Activated CD4-positive, alpha-beta T cell treated with anti-CD3 and anti-CD28 coated beads, Interleukin-2, amount 50 U/mL, for 1 hour (primary cell): ENCODE measurements around the gene ARHGEF7.
"Not testable (repeated sequence)": the region's sequence is repeated elsewhere in the genome, so short reads cannot be mapped to it uniquely, and the experiment has no call there.

Experiments used
- DNase-seq: peaks from one replicate; pipeline ENCODE4 v3.0.0-alpha.2; 2020

The ARHGEF7 gene

DNA sequence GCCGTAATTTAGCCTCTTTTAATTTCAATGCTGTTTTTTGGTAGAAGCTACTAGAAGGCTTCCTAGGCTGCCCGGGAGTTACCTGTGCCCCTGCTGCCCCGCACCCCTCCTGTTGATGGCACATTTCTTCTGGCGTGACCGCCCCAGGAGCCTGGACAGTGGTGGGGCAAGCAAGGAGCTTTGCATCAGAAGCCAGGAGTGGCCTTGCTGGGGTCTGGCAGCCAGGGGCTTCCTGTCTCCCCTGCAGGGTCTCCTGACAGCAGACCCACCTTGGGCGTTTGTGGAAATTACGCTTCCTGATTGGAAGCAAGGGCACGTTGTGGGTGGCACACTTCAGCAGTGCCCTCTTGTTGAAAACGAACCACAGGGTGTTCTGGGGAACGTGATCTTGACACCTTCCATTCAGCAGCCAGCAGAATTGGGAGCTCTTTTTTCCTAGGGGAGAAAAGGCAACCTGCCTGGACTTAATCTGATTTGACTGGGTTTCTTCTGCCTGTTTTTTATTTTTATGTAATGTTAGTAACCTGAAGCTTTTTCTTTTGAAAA, 115.3 kb downstream of the ARHGEF7 start:
- DNase-seq: no peak

DNA sequence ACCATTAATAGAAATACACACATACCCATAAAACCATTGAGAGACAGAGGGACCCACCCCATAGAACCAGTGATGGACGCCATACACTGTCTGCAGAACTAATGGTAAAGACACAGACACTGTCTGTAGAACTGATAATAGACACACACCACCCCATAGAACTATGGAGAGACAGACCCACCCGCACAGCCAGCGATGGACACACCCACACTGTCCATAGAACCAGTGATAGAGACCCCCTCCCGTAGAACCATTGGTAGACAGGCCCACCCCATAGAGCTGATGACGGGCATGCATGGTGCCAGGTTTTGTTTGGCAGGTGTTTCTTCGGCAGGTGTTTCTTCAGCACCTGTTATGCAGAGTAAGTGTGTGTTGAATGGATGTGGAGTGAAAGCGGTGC, 117.1 kb downstream of the ARHGEF7 start:
- DNase-seq: no peak

DNA sequence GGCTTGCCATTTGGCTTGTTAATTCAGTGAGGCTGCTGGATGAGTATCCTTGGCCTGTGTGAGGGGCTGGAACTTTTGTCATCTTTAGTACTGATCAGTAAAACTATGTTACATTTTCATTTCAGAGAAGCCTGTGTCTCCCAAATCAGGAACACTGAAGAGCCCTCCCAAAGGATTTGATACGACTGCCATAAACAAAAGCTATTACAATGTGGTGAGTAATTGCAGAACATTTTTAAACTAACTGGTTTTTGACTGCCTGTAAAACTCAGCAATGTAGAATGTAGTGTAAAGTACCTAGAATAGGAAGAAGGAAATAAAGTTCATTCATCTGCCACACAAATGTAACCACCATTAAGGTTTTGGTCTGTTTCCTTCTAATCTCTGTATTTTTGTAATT, 118.0 kb downstream of the ARHGEF7 start:
- no peak for DNase-seq

DNA sequence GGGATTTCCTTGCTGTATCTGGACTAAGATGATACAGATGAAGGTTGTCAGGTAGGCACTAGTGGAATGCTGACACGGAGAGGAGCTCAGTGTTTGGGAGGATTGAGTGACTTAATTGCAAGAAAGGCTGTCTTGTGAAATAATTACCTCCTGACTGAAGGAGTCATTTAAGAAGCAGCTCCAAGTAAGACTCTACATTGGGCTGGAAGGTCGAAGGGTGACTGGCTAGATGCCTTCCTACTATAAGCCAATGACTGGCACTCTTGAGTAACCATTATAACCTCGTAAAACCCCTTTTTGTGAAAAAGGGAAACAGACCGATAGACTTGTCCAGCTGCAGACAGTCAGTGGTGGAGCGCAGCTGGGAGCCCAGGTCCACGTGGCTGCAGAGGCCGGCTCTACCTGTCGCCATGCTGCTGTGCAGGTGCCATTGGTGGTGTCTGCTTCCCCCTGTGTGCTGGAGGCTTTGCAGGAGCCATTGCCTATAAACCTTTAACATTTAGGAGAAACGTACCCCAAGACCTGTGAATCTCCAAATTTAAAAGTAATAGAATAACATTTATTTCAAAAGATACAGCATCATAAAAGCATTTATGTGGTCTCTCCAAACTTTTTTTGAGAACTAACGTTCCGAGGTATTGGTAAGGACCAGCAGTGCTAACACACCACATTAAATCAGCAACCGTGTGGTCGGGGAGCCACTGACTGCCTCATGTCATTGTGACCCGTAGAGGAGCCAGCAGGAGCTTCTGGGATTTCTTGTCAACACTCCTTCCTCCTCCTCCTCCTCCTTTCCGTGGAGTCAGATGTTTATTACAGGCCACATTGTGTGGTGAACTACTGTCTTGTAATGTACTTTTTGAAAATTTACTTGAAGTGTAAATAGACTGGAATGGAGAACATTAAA, 124.9 kb downstream of the ARHGEF7 start:
- DNase-seq: no peak

DNA sequence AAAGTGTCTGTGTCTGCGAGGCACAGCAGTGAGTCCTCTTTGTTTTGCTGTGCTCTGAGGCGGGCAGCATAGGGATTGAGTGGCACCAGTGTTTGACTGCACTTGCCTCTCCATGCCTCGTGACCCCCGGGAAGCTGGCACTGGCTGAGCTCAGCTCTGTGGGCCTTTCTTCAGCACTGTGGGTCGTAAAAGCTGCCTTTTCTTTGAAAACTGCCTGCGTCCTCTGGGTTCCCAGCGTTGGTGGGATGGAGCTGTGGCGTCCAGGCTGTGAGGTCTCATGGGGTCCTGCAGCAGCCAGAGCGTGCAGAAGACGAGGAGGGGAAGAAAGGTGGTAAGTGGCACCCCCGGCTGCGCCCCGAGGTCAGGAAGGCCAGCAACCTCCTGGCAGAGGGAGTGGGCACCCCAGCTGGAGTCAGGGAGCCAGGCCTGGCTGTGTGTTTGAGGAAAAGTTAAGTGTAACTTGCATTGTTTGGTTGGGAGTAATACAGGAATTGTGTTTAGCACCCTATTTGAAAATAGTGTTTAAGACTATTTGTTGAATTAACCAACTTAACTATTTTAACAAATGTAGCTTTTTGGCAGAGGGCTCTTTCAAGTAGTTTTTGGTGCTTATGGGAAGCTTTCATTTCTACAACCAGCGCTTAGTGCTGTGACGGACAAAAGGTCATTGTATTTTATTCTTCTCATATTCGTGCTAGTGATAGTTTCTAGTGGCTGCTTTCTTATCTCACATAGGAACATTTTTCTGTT, 126.1 kb downstream of the ARHGEF7 start:
- DNase-seq: no peak

DNA sequence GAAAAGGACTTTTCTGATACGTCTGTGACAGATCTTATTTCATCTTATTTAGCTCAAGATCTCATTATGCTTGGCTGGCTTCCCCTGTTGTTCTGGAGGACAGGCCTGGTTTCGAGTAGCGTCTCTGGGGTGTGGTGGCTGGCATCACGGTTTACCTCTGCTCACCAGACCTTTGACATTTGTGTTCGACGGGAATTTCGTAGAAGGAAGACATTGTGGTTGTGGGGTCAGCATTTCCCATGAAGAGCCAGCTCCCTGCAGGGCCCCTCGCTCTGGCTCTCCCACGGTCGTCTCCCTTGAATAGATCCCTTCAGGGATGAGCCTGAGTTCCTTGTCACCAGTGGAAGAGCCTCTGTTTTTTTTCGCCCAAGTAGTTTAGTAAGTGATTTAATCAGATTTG, 126.8 kb downstream of the ARHGEF7 start:
- DNase-seq: no peak

DNA sequence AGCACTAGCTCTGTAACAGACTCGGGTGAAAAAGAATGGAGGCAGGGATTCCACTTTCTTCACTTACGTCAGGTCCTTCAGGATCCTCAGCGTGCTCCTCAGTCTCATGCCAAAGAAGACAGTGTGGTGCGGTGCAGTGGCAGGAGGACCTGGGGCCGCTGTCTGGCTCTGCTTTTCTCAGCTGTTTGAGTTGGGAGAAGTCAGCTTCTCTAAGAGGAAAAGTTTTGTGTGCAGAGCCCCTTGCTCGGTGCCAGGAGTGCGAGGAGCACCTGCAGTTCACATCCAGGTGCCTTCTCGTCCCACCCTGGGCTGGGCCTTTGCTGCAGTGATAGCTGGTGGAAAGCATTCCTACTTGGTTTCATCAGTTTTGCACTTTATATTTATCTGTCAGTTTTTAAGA, 127.5 kb downstream of the ARHGEF7 start:
- no peak for DNase-seq

DNA sequence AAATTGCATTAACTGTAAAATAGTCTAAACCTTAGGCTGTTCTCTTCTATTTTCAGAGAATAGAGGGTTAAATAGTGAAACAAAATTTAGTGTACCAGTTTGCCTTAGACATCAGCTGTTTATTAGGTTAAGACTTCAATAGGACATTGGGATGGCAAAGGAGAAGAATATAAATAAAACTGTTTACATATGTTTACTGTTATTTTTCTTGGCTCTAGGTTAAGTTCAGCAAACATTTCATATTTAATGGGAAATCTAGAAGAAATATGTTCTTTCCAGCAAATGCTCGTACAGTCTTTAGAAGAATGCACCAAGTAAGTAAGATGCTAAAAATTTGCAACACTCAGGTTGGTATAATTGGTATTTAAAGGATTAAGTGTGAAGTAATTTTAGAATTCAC, 128.9 kb downstream of the ARHGEF7 start:
- DNase-seq: no peak

DNA sequence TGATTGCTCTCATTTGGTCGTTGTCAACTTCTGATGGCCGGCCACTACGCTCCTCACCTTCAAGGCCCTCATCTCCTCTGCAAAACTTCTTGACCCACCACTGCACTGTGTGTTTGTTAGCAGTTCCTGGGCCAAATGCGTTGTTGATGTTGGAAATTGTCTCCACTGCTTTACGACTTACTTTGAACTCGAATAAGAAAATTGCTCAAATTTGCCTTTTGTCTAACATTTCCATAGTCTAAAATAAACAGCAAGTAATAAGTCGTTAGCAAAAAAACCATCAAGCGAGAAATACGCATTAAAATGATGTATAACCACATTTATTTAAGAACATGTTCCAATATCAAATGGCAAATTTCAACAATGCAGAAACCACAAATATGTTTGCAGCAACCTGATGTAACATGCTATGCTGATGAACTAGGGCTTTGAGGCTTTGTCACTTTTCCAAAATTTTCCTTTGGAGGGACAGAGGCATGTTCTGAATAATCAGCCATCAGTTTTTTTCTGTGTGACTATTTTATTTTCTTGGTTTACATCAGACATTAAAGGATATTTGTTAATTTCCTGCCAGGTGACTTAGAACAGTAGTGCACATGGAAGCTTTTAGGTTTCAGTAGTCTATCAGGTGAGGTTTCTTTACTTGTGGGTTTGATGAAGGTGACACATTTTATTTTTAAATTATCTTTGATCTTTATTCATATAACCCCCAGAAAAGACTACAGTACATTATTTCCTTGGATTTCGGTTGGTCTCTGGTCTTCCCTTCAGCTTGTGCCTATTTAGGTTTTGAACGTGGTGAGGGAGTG, 130.7 kb downstream of the ARHGEF7 start:
- no peak for DNase-seq

DNA sequence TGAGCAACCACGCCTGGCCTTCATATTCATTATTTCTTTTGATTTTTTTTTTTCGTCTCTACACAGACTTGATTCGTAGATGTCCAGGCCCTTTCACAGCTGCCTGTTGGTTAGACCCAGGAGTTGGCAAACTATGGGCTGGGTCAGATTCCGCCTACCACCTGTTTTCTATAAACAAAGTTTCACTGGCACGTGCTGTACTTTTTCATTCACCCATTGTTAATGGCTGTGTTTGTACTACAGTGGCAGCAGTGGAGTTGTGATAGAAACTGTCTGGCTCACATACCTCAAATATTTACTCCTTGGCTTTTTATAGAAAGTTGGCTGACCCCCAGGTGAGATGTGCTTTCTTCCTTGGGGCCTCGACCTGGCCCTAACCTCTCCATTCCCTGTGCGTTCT, 132.4 kb downstream of the ARHGEF7 start:
- no peak for DNase-seq

DNA sequence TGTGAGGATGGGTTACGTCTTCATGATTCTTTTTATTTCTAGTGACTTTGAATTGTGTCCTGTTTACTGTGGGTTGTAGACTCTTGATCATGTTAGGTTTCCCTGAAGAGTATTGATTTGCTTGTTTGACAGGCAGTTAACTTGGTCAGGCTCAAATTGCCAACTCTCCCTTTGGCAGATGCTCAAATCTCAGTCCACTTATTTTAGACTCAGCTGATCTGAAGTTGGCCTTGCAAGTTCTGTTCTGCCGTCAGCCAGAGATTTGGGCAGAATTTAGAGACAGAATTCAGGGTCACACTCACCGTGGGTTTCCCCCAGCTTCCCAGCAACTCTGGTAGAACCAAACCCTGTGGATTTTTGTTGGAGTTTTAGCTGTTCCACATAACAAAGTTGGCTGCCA, 133.7 kb downstream of the ARHGEF7 start:
- no peak for DNase-seq

DNA sequence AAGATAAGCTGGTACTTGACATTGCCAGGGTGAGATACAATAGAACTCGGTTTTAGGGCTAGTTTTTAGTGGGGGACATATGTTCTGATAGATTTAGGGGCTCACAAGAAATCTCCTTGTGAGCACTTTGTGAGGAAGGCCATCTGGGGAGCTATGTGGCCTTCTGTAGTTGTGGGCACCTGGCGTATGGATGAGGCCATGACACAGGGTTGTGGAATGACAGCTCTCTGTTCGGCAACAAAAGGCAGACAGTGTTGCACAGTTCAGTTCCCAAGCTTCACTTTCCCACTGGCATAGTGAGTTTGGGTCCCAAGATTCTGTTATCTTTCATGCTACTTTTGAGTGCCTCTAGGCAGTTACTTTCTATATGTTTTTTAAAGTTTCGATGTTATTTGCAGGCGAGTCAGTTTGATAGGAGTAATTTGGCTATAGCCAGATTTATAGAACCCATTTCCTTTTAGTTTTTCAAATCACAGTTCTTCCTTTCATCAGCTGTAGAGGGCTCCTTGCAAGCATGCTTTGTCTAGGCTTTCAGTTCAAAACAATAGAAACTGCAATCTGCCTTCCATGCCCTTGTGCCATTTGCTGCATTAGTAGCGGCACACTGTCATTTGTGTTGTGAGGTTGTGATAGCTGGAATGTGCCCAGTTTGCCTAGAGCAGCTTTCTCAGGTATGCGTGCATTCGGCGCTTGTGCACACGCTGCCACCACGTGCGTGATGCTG, 134.7 kb downstream of the ARHGEF7 start:
- DNase-seq: no peak

DNA sequence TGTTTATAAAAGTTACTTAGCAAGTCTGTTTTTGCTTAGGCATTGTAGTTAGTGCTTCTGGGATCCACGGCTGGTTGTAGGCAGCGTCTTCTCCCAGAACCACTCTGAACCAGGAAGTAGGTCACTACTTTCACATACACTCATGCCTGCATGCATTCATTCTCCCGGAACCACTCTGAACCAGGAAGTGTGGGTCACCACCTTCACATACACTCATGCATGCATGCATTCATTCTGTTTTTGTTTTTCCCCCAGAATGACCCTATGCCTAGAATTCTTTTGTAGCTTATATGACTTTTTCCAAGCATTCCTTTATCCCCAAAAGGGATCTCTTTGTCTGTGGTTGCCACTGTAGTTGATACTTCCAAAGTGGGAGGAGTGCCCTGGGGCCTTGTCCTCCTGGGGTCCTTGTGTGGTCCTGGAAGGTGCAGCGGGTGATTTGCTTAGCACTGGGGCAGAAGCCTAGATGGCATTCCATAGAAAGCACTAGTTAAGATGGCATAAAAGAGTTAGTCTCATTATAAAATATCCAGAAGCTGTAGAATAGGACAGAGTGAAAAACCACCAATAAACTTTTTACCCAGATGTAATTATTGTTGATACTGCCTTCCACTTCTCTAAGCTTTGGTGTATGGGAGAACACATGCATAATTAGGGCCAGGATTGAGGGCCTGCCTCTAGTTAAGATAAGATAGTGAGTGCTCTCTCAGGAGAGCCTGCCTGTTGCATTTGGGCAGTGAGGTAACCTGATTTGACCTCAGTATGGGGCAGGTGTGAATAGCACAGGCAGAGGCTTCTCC, 136.7 kb downstream of the ARHGEF7 start:
- no peak for DNase-seq

DNA sequence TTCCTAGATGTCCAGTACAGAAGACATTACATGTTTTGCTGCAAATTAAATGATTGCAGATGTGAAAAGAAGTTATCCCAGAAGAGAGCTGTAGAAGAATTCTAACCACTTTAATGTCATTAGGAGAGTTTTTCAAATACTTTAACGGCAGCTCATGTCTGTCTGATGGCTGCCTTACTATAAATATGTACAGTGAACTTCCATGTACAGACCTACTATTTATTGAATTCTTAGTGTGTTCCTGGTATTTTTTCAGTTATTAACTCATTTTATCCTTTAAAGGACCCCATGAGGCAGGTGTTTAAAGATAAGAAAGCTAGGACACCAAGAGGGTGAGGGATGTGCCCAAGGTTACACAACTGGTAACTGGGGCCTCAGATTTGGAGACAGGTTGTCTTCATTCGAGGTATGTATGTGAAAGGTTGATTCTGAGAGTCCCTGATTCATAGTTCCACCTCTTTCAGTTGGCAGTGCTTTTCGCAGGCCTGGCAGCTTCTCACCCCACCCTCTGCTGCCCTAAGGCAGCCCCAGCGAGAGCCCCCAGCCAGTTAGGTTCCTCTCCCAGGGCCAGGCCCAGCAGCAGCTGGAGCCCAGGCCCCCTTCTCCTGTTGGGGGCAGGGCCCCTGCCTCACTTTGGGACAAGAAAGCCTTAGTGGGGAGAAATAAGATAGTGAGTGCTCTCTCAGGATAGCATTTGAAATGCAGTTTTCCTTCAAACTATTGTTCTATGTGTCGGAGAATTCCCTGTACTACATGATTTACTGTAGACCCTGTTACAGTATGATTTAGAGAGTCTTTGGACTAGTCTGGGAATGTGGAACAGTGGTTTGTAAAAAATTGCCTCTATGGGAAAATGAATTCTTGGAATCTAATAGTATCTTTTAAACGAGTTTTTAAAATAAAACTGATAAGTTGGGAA, 137.6 kb downstream of the ARHGEF7 start:
- DNase-seq: no peak

DNA sequence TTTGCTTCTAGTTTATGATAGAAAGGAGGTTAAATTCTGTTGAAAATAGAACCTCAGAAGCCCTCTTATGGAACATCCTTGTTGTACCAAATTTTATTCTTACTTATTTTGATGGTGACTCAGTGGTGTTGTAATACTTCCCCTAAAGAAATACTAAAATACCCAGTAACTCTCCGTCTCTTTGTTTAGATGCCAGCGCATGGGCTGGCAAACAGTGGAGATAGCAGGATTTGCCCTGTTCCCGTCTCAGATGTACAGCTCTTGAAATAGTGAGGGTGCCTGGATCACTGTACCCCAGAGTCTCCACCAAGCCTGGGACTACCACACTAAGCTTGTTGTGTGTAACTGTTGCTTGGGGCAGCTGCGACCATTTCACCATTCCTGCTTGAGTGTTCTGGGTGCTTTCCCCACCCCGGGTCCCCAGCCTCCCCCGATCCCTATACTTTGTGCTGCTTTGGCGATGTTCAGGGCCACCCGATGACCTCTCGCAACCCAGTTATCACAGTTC, 138.3 kb downstream of the ARHGEF7 start:
- no peak for DNase-seq

DNA sequence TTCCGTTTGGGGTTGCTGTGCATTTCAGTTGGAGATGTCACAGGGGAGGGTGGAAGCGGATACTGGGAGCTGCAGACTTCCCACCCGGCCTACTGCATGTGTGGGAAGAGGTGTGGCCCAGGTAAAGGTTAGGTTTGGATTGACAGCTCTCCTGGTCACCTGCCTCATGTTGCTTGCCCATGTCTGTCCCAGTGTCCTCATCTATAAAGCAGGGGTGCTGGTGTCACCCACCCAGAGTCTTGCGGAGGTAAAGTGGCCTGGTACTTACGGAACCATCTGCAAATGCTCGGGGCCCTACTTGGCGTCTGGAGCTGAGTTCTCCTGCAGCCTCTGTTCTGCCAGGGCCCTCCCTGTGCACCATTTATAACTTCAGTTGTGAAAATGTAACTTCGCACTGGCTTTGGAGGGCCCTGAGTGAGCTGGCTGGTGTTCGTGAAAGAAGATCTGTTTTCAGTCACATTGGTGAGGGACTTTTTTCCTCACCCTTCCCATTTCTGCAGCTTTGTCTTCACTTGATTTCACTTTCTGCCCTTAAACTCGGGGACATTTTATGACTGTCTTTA, 140.2 kb downstream of the ARHGEF7 start:
- DNase-seq: no peak

DNA sequence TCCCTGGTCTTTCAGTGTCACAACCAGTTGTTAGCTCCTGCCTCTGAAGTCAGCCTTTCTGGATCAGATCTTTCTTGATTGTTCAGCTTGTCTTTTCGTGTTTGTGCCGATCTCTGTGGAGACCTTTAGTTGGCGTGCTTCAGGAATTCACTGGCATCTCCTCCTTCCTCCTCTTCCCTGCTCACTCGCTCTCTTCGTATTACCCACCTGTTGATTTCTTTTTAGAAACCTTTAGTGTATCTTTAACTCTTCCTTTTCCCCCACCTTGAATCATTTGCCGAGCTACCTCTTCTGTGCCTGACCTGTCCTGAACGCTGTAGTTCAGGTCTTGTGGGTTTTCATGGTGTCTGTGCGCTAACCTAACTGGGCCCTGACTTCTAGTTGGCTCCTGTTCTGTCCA, 141.3 kb downstream of the ARHGEF7 start:
- DNase-seq: no peak

DNA sequence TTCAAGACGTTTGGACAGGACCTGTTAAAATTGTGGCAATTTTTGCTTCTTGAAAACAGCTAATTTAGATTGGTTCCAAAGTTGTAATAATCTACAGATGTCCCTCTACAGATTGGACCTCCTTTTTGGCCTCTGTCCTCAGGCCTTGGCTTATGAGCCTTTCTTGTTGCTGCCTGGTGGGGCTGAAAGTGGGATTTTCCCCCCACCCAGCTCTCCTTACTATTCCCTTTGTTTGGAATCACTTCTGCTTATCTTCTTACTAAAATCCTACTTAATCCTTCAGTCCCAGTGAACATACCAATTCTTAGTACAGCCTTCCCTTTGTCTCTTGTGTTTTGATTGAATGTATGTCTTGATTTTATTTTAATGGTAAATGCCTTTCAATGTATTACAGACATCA, 141.8 kb downstream of the ARHGEF7 start:
- DNase-seq: no peak

DNA sequence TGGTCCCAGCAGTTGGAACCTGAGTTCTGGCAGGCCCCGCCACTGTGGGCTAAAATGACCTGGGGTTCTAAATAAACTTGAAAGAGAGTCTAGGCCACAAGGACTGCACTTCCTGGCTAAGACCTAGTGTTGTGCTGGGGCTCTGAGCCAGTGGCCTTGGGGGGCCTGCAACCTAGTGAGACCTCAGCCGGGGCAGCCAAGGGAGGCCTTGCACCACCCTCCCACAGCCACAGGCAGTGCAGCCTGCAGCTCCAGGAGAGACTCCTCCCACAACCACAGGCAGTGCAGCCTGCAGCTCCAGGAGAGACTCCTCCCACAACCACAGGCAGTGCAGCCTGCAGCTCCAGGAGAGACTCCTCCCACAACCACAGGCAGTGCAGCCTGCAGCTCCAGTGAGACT, 142.8 kb downstream of the ARHGEF7 start:
- not testable (repeated sequence) for DNase-seq

DNA sequence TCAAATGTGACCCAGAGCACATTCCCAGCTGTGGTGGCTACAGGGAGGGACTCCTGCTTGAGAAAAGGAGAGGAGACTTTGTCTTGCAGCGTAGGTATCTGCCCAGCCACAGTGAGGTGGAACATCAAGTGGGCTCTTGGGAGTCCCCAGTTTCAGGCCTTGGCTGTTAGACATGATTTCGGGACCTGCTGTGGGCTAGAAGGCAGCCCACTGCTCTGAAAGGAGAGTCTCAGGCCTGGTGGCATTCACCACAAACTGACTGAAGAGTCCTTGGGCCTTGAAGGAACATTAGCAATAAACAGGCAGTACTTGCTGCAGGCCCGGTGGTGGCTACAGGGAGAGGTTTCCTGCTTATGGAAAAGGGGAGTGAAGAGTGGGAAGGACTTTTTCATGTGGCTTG, 143.5 kb downstream of the ARHGEF7 start:
- no peak for DNase-seq
